Measurements from ENCODE around the gene PAQR5.

DNA sequence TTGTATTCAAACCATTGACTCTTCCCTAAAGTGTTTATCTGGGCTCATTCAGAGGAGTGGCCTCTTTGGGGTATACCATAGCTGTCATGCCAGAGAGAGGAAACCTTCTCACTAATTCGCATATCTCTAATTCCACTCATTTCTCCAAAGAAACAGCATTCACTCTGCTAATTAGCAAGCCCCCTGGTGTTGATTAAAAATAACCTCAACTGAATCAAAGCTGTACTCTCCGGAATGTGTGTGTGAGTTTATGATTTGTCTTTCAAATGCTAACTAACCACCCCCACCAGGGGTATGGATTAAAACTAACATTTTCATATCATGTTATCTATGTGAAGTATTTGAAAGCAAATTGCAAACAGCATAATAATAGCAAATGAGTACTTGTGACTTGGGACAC is 45.5 kb downstream of the PAQR5 start:
- TF ChIP-seq, protein P1, sequence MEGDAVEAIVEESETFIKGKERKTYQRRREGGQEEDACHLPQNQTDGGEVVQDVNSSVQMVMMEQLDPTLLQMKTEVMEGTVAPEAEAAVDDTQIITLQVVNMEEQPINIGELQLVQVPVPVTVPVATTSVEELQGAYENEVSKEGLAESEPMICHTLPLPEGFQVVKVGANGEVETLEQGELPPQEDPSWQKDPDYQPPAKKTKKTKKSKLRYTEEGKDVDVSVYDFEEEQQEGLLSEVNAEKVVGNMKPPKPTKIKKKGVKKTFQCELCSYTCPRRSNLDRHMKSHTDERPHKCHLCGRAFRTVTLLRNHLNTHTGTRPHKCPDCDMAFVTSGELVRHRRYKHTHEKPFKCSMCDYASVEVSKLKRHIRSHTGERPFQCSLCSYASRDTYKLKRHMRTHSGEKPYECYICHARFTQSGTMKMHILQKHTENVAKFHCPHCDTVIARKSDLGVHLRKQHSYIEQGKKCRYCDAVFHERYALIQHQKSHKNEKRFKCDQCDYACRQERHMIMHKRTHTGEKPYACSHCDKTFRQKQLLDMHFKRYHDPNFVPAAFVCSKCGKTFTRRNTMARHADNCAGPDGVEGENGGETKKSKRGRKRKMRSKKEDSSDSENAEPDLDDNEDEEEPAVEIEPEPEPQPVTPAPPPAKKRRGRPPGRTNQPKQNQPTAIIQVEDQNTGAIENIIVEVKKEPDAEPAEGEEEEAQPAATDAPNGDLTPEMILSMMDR (IDR thresholded peaks at IDR 0.05; ENCODE audit: insufficient read depth, low read depth, low read length): no peak
- no peak for TF ChIP-seq EZH2 (IDR thresholded peaks at IDR 0.05; ENCODE audit: insufficient read depth, low read length)

Data from astrocyte (in vitro differentiated cells and primary cell).